Measurements from ENCODE around the gene CCL28.

The CCL28 gene

GRCh38 chr5:43389679-43390329 is 22.4 kb downstream of the CCL28 start:
- ChIA-PET CTCF (interaction anchor here (0.6 to 2.8 kb wide), 24 partner anchors 10 to 889 kb away, joined by 3 to 14 read pairs (median 4); partner anchors contain the start of genes HMGCS1 and TMEM267), POLR2A (interaction anchor here (0.9 kb wide), 1 partner anchor 8 kb away, joined by 3 read pairs; no protein-coding TSS in a partner anchor)
- no peaks in the 10 kb centered on the region for H3K27me3 ChIP-seq (replicated peaks in 2 of 5; ENCODE audit: control insufficient read depth in 4 of 5, insufficient read depth in 5 of 5, low read length in 4 of 5)
- peaks cover 0 to 16% (median 2%) of the 10 kb centered on the region in 4 experiments for H3K36me3 ChIP-seq (ENCODE audit: control insufficient read depth in 4 of 4, insufficient read depth in 4 of 4, low read length in 3 of 4)
- no peak overlapping the region for H3K27ac ChIP-seq (ENCODE audit: insufficient read depth in 1 of 2, low read depth in 1 of 2, low read length in 2 of 2, poor library complexity in 1 of 2, severe bottlenecking in 2 of 2)
- DNase-seq, result peak; percentile 91 to 95 (median 92)
- 80% methylated on average over 1 of the region's 4 CpGs for WGBS (ENCODE audit: insufficient coverage)
- no peak overlapping the region for H3K4me3 ChIP-seq (ENCODE audit: control insufficient read depth in 1 of 7, extremely low read depth in 1 of 7, insufficient read depth in 4 of 7, low read depth in 2 of 7, low read length in 6 of 7)
- H3K9me3 ChIP-seq (ENCODE audit: control extremely low read depth in 1 of 5, control insufficient read depth in 4 of 5, insufficient read depth in 2 of 5, low read depth in 1 of 5, low read length in 4 of 5), result no peaks in the 10 kb centered on the region
- H3K4me1 ChIP-seq (ENCODE audit: control extremely low read depth in 1 of 4, control insufficient read depth in 4 of 4, insufficient read depth in 4 of 4, low read length in 3 of 4), result no peaks in the 10 kb centered on the region

GRCh38 chr5:43386960-43387362 is 25.2 kb downstream of the CCL28 start:
- Histone ChIP-seq H3K4me3 (ENCODE audit: control insufficient read depth in 1 of 7, extremely low read depth in 1 of 7, insufficient read depth in 4 of 7, low read depth in 2 of 7, low read length in 6 of 7) (no peak overlapping the region), H3K9me3 (ENCODE audit: control extremely low read depth in 1 of 5, control insufficient read depth in 4 of 5, insufficient read depth in 2 of 5, low read depth in 1 of 5, low read length in 4 of 5) (no peaks in the 10 kb centered on the region), H3K27ac (ENCODE audit: insufficient read depth in 1 of 2, low read depth in 1 of 2, low read length in 2 of 2, poor library complexity in 1 of 2, severe bottlenecking in 2 of 2) (no peak overlapping the region), H3K27me3 (replicated peaks in 2 of 5; ENCODE audit: control insufficient read depth in 4 of 5, insufficient read depth in 5 of 5, low read length in 4 of 5) (no peaks in the 10 kb centered on the region), H3K4me1 (ENCODE audit: control extremely low read depth in 1 of 4, control insufficient read depth in 4 of 4, insufficient read depth in 4 of 4, low read length in 3 of 4) (peaks cover 0 to 6% (median 0%) of the 10 kb centered on the region in 4 experiments), H3K36me3 (ENCODE audit: control insufficient read depth in 4 of 4, insufficient read depth in 4 of 4, low read length in 3 of 4) (peaks cover 0 to 16% (median 3%) of the 10 kb centered on the region in 4 experiments)
- WGBS (ENCODE audit: insufficient coverage), result 100% methylated on average over 1 of the region's 3 CpGs
- POLR2A ChIA-PET, result no interaction called here
- CTCF ChIA-PET, result interaction anchor here (1.0 to 1.2 kb wide), 3 partner anchors 10 to 82 kb away, joined by 3 read pairs; no protein-coding TSS in a partner anchor
- DNase-seq, result no peak

GRCh38 chr5:43376496-43377140 is 35.6 kb downstream of the CCL28 start:
- WGBS (ENCODE audit: insufficient coverage), result no CpG with 5 or more reads among the region's 1 CpG

GRCh38 chr5:43371821-43372220 is 40.4 kb downstream of the CCL28 start:
- ChIA-PET CTCF (no interaction called here), POLR2A (no interaction called here)
- no peak for DNase-seq
- Histone ChIP-seq H3K27ac (ENCODE audit: insufficient read depth in 1 of 2, low read depth in 1 of 2, low read length in 2 of 2, poor library complexity in 1 of 2, severe bottlenecking in 2 of 2) (no peak overlapping the region), H3K36me3 (ENCODE audit: control insufficient read depth in 4 of 4, insufficient read depth in 4 of 4, low read length in 3 of 4) (peaks cover 0 to 15% (median 3%) of the 10 kb centered on the region in 4 experiments), H3K27me3 (replicated peaks in 2 of 5; ENCODE audit: control insufficient read depth in 4 of 5, insufficient read depth in 5 of 5, low read length in 4 of 5) (no peaks in the 10 kb centered on the region), H3K9me3 (ENCODE audit: control extremely low read depth in 1 of 5, control insufficient read depth in 4 of 5, insufficient read depth in 2 of 5, low read depth in 1 of 5, low read length in 4 of 5) (peaks cover 0 to 5% (median 2%) of the 10 kb centered on the region in 5 experiments), H3K4me1 (ENCODE audit: control extremely low read depth in 1 of 4, control insufficient read depth in 4 of 4, insufficient read depth in 4 of 4, low read length in 3 of 4) (peaks cover 0 to 10% (median 0%) of the 10 kb centered on the region in 4 experiments), H3K4me3 (ENCODE audit: control insufficient read depth in 1 of 7, extremely low read depth in 1 of 7, insufficient read depth in 4 of 7, low read depth in 2 of 7, low read length in 6 of 7) (no peak overlapping the region)

More at GRCh38 chr5:43376496-43377140, 35.6 kb downstream of the CCL28 start:
- Histone ChIP-seq H3K4me1 (ENCODE audit: control extremely low read depth in 1 of 4, control insufficient read depth in 4 of 4, insufficient read depth in 4 of 4, low read length in 3 of 4) (peaks cover 0 to 2% (median under 1%) of the 10 kb centered on the region in 4 experiments), H3K9me3 (ENCODE audit: control extremely low read depth in 1 of 5, control insufficient read depth in 4 of 5, insufficient read depth in 2 of 5, low read depth in 1 of 5, low read length in 4 of 5) (peaks cover 0 to 3% (median 0%) of the 10 kb centered on the region in 5 experiments), H3K27me3 (replicated peaks in 2 of 5; ENCODE audit: control insufficient read depth in 4 of 5, insufficient read depth in 5 of 5, low read length in 4 of 5) (no peaks in the 10 kb centered on the region), H3K36me3 (ENCODE audit: control insufficient read depth in 4 of 4, insufficient read depth in 4 of 4, low read length in 3 of 4) (peaks cover 0 to 35% (median 6%) of the 10 kb centered on the region in 4 experiments), H3K27ac (ENCODE audit: insufficient read depth in 1 of 2, low read depth in 1 of 2, low read length in 2 of 2, poor library complexity in 1 of 2, severe bottlenecking in 2 of 2) (no peak overlapping the region), H3K4me3 (ENCODE audit: control insufficient read depth in 1 of 7, extremely low read depth in 1 of 7, insufficient read depth in 4 of 7, low read depth in 2 of 7, low read length in 6 of 7) (no peak overlapping the region)
- ChIA-PET POLR2A (no interaction called here), CTCF (interaction anchor here (1.0 kb wide), 1 partner anchor 35 kb away, joined by 3 read pairs; no protein-coding TSS in a partner anchor)
- DNase-seq, result no peak

- ChIA-PET POLR2A (no interaction called here), CTCF (interaction anchor here (2.1 kb wide), 1 partner anchor 13 kb away, joined by 4 read pairs; no protein-coding TSS in a partner anchor)
- peaks cover 0 to 10% (median 0%) of the 10 kb centered on the region in 4 experiments for H3K4me1 ChIP-seq (ENCODE audit: control extremely low read depth in 1 of 4, control insufficient read depth in 4 of 4, insufficient read depth in 4 of 4, low read length in 3 of 4)
- no peak for DNase-seq
- H3K9me3 ChIP-seq (ENCODE audit: control extremely low read depth in 1 of 5, control insufficient read depth in 4 of 5, insufficient read depth in 2 of 5, low read depth in 1 of 5, low read length in 4 of 5), result peaks cover 0 to 5% (median 1%) of the 10 kb centered on the region in 5 experiments
- no peak overlapping the region for H3K4me3 ChIP-seq (ENCODE audit: control insufficient read depth in 1 of 7, extremely low read depth in 1 of 7, insufficient read depth in 4 of 7, low read depth in 2 of 7, low read length in 6 of 7)
- 100% methylated on average over 1 of the region's 1 CpG for WGBS (ENCODE audit: insufficient coverage)
- H3K27ac ChIP-seq (ENCODE audit: insufficient read depth in 1 of 2, low read depth in 1 of 2, low read length in 2 of 2, poor library complexity in 1 of 2, severe bottlenecking in 2 of 2), result no peak overlapping the region
- H3K27me3 ChIP-seq (replicated peaks in 2 of 5; ENCODE audit: control insufficient read depth in 4 of 5, insufficient read depth in 5 of 5, low read length in 4 of 5), result no peaks in the 10 kb centered on the region
- H3K36me3 ChIP-seq (ENCODE audit: control insufficient read depth in 4 of 4, insufficient read depth in 4 of 4, low read length in 3 of 4), result peaks cover 0 to 4% (median 0%) of the 10 kb centered on the region in 4 experiments
Measured at GRCh38 chr5:43370352-43370751, 41.8 kb downstream of the CCL28 start.

GRCh38 chr5:43369651-43370050 is 42.5 kb downstream of the CCL28 start:
- no peaks in the 10 kb centered on the region for H3K27me3 ChIP-seq (replicated peaks in 2 of 5; ENCODE audit: control insufficient read depth in 4 of 5, insufficient read depth in 5 of 5, low read length in 4 of 5)
- DNase-seq, result no peak
- H3K36me3 ChIP-seq (ENCODE audit: control insufficient read depth in 4 of 4, insufficient read depth in 4 of 4, low read length in 3 of 4), result peaks cover 0 to 4% (median 0%) of the 10 kb centered on the region in 4 experiments
- peaks cover 0 to 5% (median 1%) of the 10 kb centered on the region in 5 experiments for H3K9me3 ChIP-seq (ENCODE audit: control extremely low read depth in 1 of 5, control insufficient read depth in 4 of 5, insufficient read depth in 2 of 5, low read depth in 1 of 5, low read length in 4 of 5)
- CTCF ChIA-PET, result interaction anchor here (2.1 kb wide), 1 partner anchor 14 kb away, joined by 4 read pairs; no protein-coding TSS in a partner anchor
- H3K4me1 ChIP-seq (ENCODE audit: control extremely low read depth in 1 of 4, control insufficient read depth in 4 of 4, insufficient read depth in 4 of 4, low read length in 3 of 4), result peaks cover 0 to 10% (median 0%) of the 10 kb centered on the region in 4 experiments
- POLR2A ChIA-PET, result no interaction called here
- no peak overlapping the region for H3K27ac ChIP-seq (ENCODE audit: insufficient read depth in 1 of 2, low read depth in 1 of 2, low read length in 2 of 2, poor library complexity in 1 of 2, severe bottlenecking in 2 of 2)
- no peak overlapping the region for H3K4me3 ChIP-seq (ENCODE audit: control insufficient read depth in 1 of 7, extremely low read depth in 1 of 7, insufficient read depth in 4 of 7, low read depth in 2 of 7, low read length in 6 of 7)

All from common myeloid progenitor, CD34-positive (primary cell).